Upper lobe of right lung (tissue), 1 donor: ENCODE results near the gene GOPC. TPM values are rescaled to one million over a fixed set of nuclear protein-coding genes. Genes with fewer than 3 reads are reported as not detected.
"Not testable (repeated sequence)": the region's sequence is repeated elsewhere in the genome, so short reads cannot be mapped to it uniquely, and the experiment has no call there.

Experiments
- ATAC-seq: fragments of 200-7000 bp; cut with Tn5 transposase; one replicate; pipeline ENCODE4 v1.9.1; 2020; ENCODE audit warnings: mild to moderate bottlenecking, moderate library complexity
- DNase-seq: peaks from one replicate; pipeline ENCODE4 v3.0.0-alpha.2; 2020
- H3K27ac ChIP-seq: fragments of 200-600 bp; one replicate; pipeline ENCODE4 v1.8.0; 2022
- H3K27me3 ChIP-seq: fragments of 200-600 bp; one replicate; pipeline ENCODE4 v1.8.0; 2022; ENCODE audit warnings: mild to moderate bottlenecking
- H3K36me3 ChIP-seq: fragments of 200-600 bp; one replicate; pipeline ENCODE4 v1.8.0; 2022
- H3K4me1 ChIP-seq: fragments of 200-600 bp; one replicate; pipeline ENCODE4 v1.8.0; 2022
- H3K4me3 ChIP-seq: fragments of 200-600 bp; one replicate; pipeline ENCODE4 v1.8.0; 2022; ENCODE audit warnings: mild to moderate bottlenecking
- H3K9me3 ChIP-seq: fragments of 200-600 bp; one replicate; pipeline ENCODE4 v1.8.0; 2022
- intact Hi-C: fragments of 100-400 bp; cut with DNase I; formaldehyde crosslinking; loops from one replicate; pipeline ENCODE4 v1.11.0; 2022
- total RNA-seq: library from RNA; stranded (reverse); fragmentation: NEBNext Ultra II Directional; extraction: Animal tissue kit (Norgen Biotek cat#: 25700); gene quantifications from one replicate; pipeline ENCODE4 v1.2.1, GENCODE V29; 2021
- TF ChIP-seq, protein P1 (sequence below): fragments of 200-600 bp; IDR thresholded peaks from one replicate; pipeline ENCODE4 v1.8.0; 2022; ENCODE audit warnings: antibody characterized with exemption
- donor health status: DM: no; HTN: yes; CAD: no; lungs with severe emphysema.

Gene GOPC
- total RNA-seq, 1 donor from 2014 or later, result 21.5 TPM

DNA sequence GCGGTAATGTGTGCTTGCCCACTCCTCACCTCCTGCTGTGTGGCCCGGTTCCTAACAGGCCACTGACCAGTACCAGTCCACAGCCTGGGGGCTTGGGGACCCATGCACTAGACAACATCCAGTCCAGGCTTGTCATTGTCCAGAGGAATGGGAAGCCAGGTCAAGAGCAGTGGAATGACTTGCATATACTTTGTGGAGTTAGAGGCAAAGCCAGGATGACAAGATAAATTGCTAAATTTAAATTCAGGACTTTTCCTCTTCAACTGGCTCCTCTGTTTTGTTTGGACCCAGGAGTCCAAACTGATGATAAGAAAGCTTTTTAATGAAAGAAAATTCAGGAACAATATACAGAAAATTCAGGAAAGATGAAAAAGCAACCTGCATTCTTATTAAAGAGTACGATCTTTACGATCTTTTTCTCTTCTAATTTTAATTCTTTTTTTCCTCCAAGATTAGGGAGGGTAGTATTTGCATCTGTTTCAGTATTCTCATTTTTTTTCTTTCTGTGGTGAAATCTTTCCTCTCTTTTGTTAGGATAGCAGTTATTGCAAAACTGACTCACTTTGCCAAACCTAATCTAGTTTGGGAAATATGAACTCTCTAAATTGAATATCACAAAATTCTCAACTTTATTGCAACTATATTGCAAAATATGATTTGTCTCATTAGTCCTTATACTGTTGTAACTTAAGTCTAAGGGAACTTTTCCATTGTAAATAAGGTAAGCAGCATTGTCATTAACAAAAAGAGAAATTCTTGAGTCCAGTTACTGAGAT, 71.7 kb downstream of the GOPC start:
- Histone ChIP-seq H3K9me3 (no peaks in the 10 kb centered on the region), H3K27me3 (no peaks in the 10 kb centered on the region), H3K4me1 (no peaks in the 10 kb centered on the region), H3K36me3 (peaks cover 4% of the 10 kb centered on the region), H3K4me3 (no peak overlapping the region), H3K27ac (no peak overlapping the region)
- TF ChIP-seq, protein P1, sequence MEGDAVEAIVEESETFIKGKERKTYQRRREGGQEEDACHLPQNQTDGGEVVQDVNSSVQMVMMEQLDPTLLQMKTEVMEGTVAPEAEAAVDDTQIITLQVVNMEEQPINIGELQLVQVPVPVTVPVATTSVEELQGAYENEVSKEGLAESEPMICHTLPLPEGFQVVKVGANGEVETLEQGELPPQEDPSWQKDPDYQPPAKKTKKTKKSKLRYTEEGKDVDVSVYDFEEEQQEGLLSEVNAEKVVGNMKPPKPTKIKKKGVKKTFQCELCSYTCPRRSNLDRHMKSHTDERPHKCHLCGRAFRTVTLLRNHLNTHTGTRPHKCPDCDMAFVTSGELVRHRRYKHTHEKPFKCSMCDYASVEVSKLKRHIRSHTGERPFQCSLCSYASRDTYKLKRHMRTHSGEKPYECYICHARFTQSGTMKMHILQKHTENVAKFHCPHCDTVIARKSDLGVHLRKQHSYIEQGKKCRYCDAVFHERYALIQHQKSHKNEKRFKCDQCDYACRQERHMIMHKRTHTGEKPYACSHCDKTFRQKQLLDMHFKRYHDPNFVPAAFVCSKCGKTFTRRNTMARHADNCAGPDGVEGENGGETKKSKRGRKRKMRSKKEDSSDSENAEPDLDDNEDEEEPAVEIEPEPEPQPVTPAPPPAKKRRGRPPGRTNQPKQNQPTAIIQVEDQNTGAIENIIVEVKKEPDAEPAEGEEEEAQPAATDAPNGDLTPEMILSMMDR, result no peak
- intact Hi-C loops, result no loop called here
- ATAC-seq (no peak), DNase-seq (no peak)

- no peak for ATAC-seq
- TF ChIP-seq, protein P1, result no peak
- Histone ChIP-seq H3K36me3 (peaks cover 8% of the 10 kb centered on the region), H3K4me1 (no peaks in the 10 kb centered on the region), H3K27ac (no peak overlapping the region), H3K4me3 (no peak overlapping the region), H3K9me3 (no peaks in the 10 kb centered on the region), H3K27me3 (no peaks in the 10 kb centered on the region)
- intact Hi-C loops, result no loop called here
- no peak for DNase-seq
Measured at GRCh38 chr6:117525607-117526006, 76.7 kb downstream of the GOPC start.

DNA sequence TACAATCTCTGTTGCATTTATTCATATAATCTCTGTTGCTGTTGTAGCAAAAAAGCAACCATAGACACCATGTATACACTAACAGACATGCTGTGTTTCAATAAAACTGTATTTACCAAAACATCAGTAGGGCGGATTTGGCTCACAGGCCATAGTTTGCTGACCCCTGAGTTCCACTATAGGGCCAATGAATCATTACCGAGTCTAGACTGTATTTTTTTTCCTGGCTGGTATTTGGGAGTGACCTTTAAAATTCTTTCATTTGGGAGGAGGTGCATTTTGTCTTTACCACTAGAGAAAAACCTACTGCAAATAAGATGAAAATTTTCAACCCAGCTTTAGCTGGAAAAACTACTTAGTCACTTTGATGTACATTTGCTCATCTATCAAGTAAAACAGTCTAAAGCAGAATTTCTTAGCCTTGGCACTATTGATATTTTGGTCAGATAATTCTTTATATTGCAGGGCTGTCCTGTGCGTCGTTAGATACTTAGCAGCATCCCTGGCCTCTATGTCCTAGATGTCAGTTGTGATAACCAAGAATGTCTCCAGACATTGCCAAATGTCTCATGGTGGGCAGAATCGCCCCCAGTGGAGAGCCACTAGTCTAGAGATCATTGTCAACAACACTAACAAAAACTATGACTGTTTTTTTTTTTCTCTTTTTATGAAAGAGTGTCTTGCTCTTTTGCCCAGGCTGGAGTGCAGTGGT, 80.4 kb downstream of the GOPC start:
- DNase-seq (no peak), ATAC-seq (no peak)
- no peaks in the 10 kb centered on the region for H3K9me3 ChIP-seq
- H3K27me3 ChIP-seq, result no peaks in the 10 kb centered on the region
- TF ChIP-seq, protein P1, result no peak
- intact Hi-C loops, result no loop called here
- no peak overlapping the region for H3K27ac ChIP-seq
- H3K4me3 ChIP-seq, result no peak overlapping the region
- peaks cover 15% of the 10 kb centered on the region for H3K36me3 ChIP-seq
- no peaks in the 10 kb centered on the region for H3K4me1 ChIP-seq

- intact Hi-C loops, result no loop called here
- TF ChIP-seq, protein P1, result no peak
- DNase-seq (no peak), ATAC-seq (no peak)
- peaks cover 15% of the 10 kb centered on the region for H3K36me3 ChIP-seq
- H3K4me1 ChIP-seq, result no peaks in the 10 kb centered on the region
- H3K27me3 ChIP-seq, result no peaks in the 10 kb centered on the region
- no peaks in the 10 kb centered on the region for H3K9me3 ChIP-seq
- no peak overlapping the region for H3K4me3 ChIP-seq
- no peak overlapping the region for H3K27ac ChIP-seq
Measured at GRCh38 chr6:117520603-117521395, 81.5 kb downstream of the GOPC start.

DNA sequence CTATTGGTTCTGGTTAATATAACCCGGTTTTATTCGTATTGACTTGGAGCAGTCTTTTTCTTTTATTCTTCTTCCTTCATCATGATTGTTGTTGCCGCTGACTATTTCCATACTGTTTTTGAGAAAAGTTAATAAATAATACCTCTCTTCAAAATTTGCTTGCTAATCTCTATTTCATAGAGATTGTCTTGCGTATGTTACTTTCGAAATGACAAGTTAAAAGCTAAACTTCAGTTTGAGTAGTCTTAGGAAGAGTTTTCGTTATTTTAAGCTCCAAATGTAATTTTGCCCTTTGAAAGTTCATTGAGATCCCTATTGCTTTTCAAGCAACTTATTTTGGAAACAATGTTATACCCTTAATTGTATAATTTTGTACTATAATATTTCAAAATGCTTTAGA, 83.4 kb downstream of the GOPC start:
- H3K27me3 ChIP-seq, result no peaks in the 10 kb centered on the region
- H3K36me3 ChIP-seq, result peaks cover 8% of the 10 kb centered on the region
- H3K9me3 ChIP-seq, result no peaks in the 10 kb centered on the region
- H3K4me3 ChIP-seq, result no peak overlapping the region
- DNase-seq (no peak), ATAC-seq (no peak)
- no peak overlapping the region for H3K27ac ChIP-seq
- TF ChIP-seq, protein P1, result no peak
- H3K4me1 ChIP-seq, result no peaks in the 10 kb centered on the region
- intact Hi-C loops, result no loop called here

DNA sequence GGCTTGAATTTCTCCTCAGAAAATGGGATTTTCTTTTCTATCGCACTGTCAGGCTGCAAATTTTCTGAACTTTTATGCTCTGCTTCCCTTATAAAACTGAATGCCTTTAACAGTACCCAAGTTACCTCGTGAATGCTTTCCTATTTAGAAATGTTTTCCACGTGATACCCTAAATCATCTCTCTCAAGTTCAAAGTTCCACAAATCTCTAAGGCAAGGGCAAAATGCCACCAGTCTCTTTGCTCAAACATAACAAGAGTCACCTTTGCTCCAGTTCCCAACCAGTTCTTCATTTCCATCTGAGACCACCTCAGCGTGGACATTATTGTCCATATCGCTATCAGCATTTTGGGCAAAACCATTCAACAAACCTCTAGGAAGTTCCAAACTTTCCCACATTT, 84.3 kb downstream of the GOPC start:
- ATAC-seq, H3K4me3 ChIP-seq, H3K36me3 ChIP-seq, intact Hi-C loops, DNase-seq, H3K27me3 ChIP-seq, H3K27ac ChIP-seq, H3K4me1 ChIP-seq, H3K9me3 ChIP-seq: not testable (repeated sequence)
